Measurements from ENCODE around the gene CDON. TPM values are rescaled to one million over a fixed set of nuclear protein-coding genes. Genes with fewer than 3 reads are reported as not detected.
A peak's percentile ranks its signal among the peaks of the same experiment; 100 is the strongest.

Gene CDON
- total RNA-seq, 2 donors from 2014 or later: 0.59 to 2.1 TPM

- ATAC-seq: no peak
- Mint-ChIP-seq H3K27me3 (peaks cover 6 to 11% of the 10 kb centered on the region in 2 donors), H3K9me3 (no peaks in the 10 kb centered on the region), H3K4me3 (no peak overlapping the region), H3K4me1 (ENCODE audit: low read depth in 2 of 2) (peaks cover 6% of the 10 kb centered on the region in 2 donors), H3K36me3 (no peaks in the 10 kb centered on the region), H3K27ac (no peak overlapping the region)
- no peak for DNase-seq (ENCODE audit: low spot score)
These were observed 121.4 kb downstream of the CDON start for GRCh38 chr11:125941267-125941618.

- Mint-ChIP-seq H3K4me3 (no peak overlapping the region), H3K36me3 (no peaks in the 10 kb centered on the region), H3K4me1 (ENCODE audit: low read depth in 2 of 2) (peaks cover 6% of the 10 kb centered on the region in 2 donors), H3K9me3 (no peaks in the 10 kb centered on the region), H3K27ac (no peak overlapping the region), H3K27me3 (peaks cover 6 to 11% of the 10 kb centered on the region in 2 donors)
- DNase-seq (ENCODE audit: low spot score) (no peak), ATAC-seq (no peak)
These were observed 122.5 kb downstream of the CDON start for GRCh38 chr11:125940145-125940544.

GRCh38 chr11:125939081-125939521, 123.6 kb downstream of the CDON start:
- no peak for ATAC-seq

GRCh38 chr11:125938418-125938817, 124.2 kb downstream of the CDON start:
- peaks cover 6% of the 10 kb centered on the region in 2 donors for H3K4me1 Mint-ChIP-seq (ENCODE audit: low read depth in 2 of 2)
- DNase-seq (ENCODE audit: low spot score) (no peak), ATAC-seq (no peak)
- H3K27ac Mint-ChIP-seq: no peak overlapping the region
- no peaks in the 10 kb centered on the region for H3K36me3 Mint-ChIP-seq
- no peak overlapping the region for H3K4me3 Mint-ChIP-seq
- no peaks in the 10 kb centered on the region for H3K9me3 Mint-ChIP-seq
- H3K27me3 Mint-ChIP-seq: peaks cover 9% of the 10 kb centered on the region in 2 donors

More at GRCh38 chr11:125939081-125939521, 123.6 kb downstream of the CDON start:
- Mint-ChIP-seq H3K36me3 (no peaks in the 10 kb centered on the region), H3K4me3 (no peak overlapping the region), H3K27ac (no peak overlapping the region), H3K27me3 (peaks cover 6 to 7% of the 10 kb centered on the region in 2 donors), H3K4me1 (ENCODE audit: low read depth in 2 of 2) (peaks cover 6% of the 10 kb centered on the region in 2 donors), H3K9me3 (no peaks in the 10 kb centered on the region)
- DNase-seq (ENCODE audit: low spot score): no peak

- Mint-ChIP-seq H3K9me3 (no peaks in the 10 kb centered on the region), H3K4me3 (no peak overlapping the region)
These were observed 127.0 kb downstream of the CDON start for GRCh38 chr11:125935618-125936199.

GRCh38 chr11:125935056-125935455, 127.6 kb downstream of the CDON start:
- no peaks in the 10 kb centered on the region for H3K4me1 Mint-ChIP-seq (ENCODE audit: low read depth in 2 of 2)
- H3K36me3 Mint-ChIP-seq: no peaks in the 10 kb centered on the region
- DNase-seq (ENCODE audit: low spot score) (no peak), ATAC-seq (no peak)
- no peaks in the 10 kb centered on the region for H3K9me3 Mint-ChIP-seq
- no peak overlapping the region for H3K4me3 Mint-ChIP-seq
- H3K27ac Mint-ChIP-seq: no peak overlapping the region
- H3K27me3 Mint-ChIP-seq: peaks cover 5 to 7% of the 10 kb centered on the region in 2 donors

More at GRCh38 chr11:125935618-125936199, 127.0 kb downstream of the CDON start:
- H3K36me3 Mint-ChIP-seq: no peaks in the 10 kb centered on the region
- DNase-seq (ENCODE audit: low spot score): no peak
- peaks cover 5 to 7% of the 10 kb centered on the region in 2 donors for H3K27me3 Mint-ChIP-seq
- no peak overlapping the region for H3K27ac Mint-ChIP-seq
- peak in 1 of 2 donors; percentile 37 for ATAC-seq
- H3K4me1 Mint-ChIP-seq (ENCODE audit: low read depth in 2 of 2): no peaks in the 10 kb centered on the region

GRCh38 chr11:125934473-125934872, 128.2 kb downstream of the CDON start:
- Mint-ChIP-seq H3K27me3 (peaks cover 7 to 10% of the 10 kb centered on the region in 2 donors), H3K4me1 (ENCODE audit: low read depth in 2 of 2) (no peaks in the 10 kb centered on the region), H3K27ac (no peak overlapping the region), H3K36me3 (no peaks in the 10 kb centered on the region), H3K4me3 (no peak overlapping the region), H3K9me3 (no peaks in the 10 kb centered on the region)
- ATAC-seq (no peak), DNase-seq (ENCODE audit: low spot score) (no peak)

GRCh38 chr11:125933030-125933813, 129.4 kb downstream of the CDON start:
- no peaks in the 10 kb centered on the region for H3K9me3 Mint-ChIP-seq
- ATAC-seq (no peak), DNase-seq (ENCODE audit: low spot score) (no peak)
- peaks cover 10 to 12% of the 10 kb centered on the region in 2 donors for H3K27me3 Mint-ChIP-seq
- no peaks in the 10 kb centered on the region for H3K36me3 Mint-ChIP-seq
- H3K4me1 Mint-ChIP-seq (ENCODE audit: low read depth in 2 of 2): no peaks in the 10 kb centered on the region
- no peak overlapping the region for H3K4me3 Mint-ChIP-seq
- no peak overlapping the region for H3K27ac Mint-ChIP-seq

GRCh38 chr11:125932301-125932700, 130.4 kb downstream of the CDON start:
- ATAC-seq: no peak
- Mint-ChIP-seq H3K36me3 (no peaks in the 10 kb centered on the region), H3K9me3 (no peaks in the 10 kb centered on the region), H3K4me3 (no peak overlapping the region), H3K27me3 (peaks cover 10 to 13% of the 10 kb centered on the region in 2 donors), H3K4me1 (ENCODE audit: low read depth in 2 of 2) (no peaks in the 10 kb centered on the region), H3K27ac (no peak overlapping the region)
- DNase-seq (ENCODE audit: low spot score): no peak

- Mint-ChIP-seq H3K36me3 (no peaks in the 10 kb centered on the region), H3K27ac (no peak overlapping the region), H3K27me3 (peaks cover 12 to 19% of the 10 kb centered on the region in 2 donors), H3K9me3 (no peaks in the 10 kb centered on the region), H3K4me1 (ENCODE audit: low read depth in 2 of 2) (no peaks in the 10 kb centered on the region), H3K4me3 (no peak overlapping the region)
- DNase-seq (ENCODE audit: low spot score) (no peak), ATAC-seq (no peak)
These were observed 131.0 kb downstream of the CDON start for GRCh38 chr11:125931668-125932067.

GRCh38 chr11:125931116-125931515, 131.6 kb downstream of the CDON start:
- H3K36me3 Mint-ChIP-seq: no peaks in the 10 kb centered on the region
- no peak overlapping the region for H3K4me3 Mint-ChIP-seq
- DNase-seq (ENCODE audit: low spot score) (no peak), ATAC-seq (no peak)
- no peaks in the 10 kb centered on the region for H3K4me1 Mint-ChIP-seq (ENCODE audit: low read depth in 2 of 2)
- no peaks in the 10 kb centered on the region for H3K9me3 Mint-ChIP-seq
- H3K27me3 Mint-ChIP-seq: peaks cover 12 to 25% of the 10 kb centered on the region in 2 donors
- no peak overlapping the region for H3K27ac Mint-ChIP-seq

GRCh38 chr11:125930076-125930450, 132.6 kb downstream of the CDON start:
- H3K4me3 Mint-ChIP-seq: no peak overlapping the region
- DNase-seq (ENCODE audit: low spot score) (no peak), ATAC-seq (no peak)
- peaks cover 18 to 34% of the 10 kb centered on the region in 2 donors for H3K27me3 Mint-ChIP-seq
- H3K9me3 Mint-ChIP-seq: no peaks in the 10 kb centered on the region
- no peaks in the 10 kb centered on the region for H3K4me1 Mint-ChIP-seq (ENCODE audit: low read depth in 2 of 2)
- H3K27ac Mint-ChIP-seq: no peak overlapping the region
- no peaks in the 10 kb centered on the region for H3K36me3 Mint-ChIP-seq

- H3K27me3 Mint-ChIP-seq: peaks cover 19 to 38% of the 10 kb centered on the region in 2 donors
- no peak for DNase-seq (ENCODE audit: low spot score)
- no peaks in the 10 kb centered on the region for H3K4me1 Mint-ChIP-seq (ENCODE audit: low read depth in 2 of 2)
- H3K4me3 Mint-ChIP-seq: no peak overlapping the region
- no peak for ATAC-seq
- no peak overlapping the region for H3K27ac Mint-ChIP-seq
- no peaks in the 10 kb centered on the region for H3K36me3 Mint-ChIP-seq
- H3K9me3 Mint-ChIP-seq: no peaks in the 10 kb centered on the region
These were observed 133.1 kb downstream of the CDON start for GRCh38 chr11:125929445-125930075.

GRCh38 chr11:125926682-125927081, 136.0 kb downstream of the CDON start:
- no peak for DNase-seq (ENCODE audit: low spot score)
- Mint-ChIP-seq H3K4me1 (ENCODE audit: low read depth in 2 of 2) (no peaks in the 10 kb centered on the region), H3K4me3 (no peak overlapping the region), H3K36me3 (no peaks in the 10 kb centered on the region), H3K27ac (no peak overlapping the region), H3K9me3 (no peaks in the 10 kb centered on the region), H3K27me3 (peaks cover 19 to 31% of the 10 kb centered on the region in 2 donors)
- no peak for ATAC-seq
